HEK293 (cell line): ENCODE results near the gene SLC35E1.

Experiments used
- CTCF ChIP-seq: fragments of 450-650 bp; formaldehyde crosslinking; IDR thresholded peaks from 2 replicates; pipeline ENCODE4 v1.5.1; 2016; ENCODE audit warnings: missing biosample characterization, missing genetic modification characterization
- YY1 ChIP-seq: fragments of 450-650 bp; formaldehyde crosslinking; IDR thresholded peaks from 2 replicates; pipeline ENCODE4 v1.5.1; 2018; ENCODE audit warnings: missing biosample characterization, missing genetic modification characterization
- ZNF174 ChIP-seq: fragments of 450-650 bp; formaldehyde crosslinking; IDR thresholded peaks from 2 replicates; pipeline ENCODE4 v1.5.0; 2017; ENCODE audit warnings: missing biosample characterization, mild to moderate bottlenecking, missing genetic modification characterization
- ZNF596 ChIP-seq: fragments of 450-650 bp; IDR thresholded peaks from 2 replicates; pipeline ENCODE4 v1.5.0; 2018; ENCODE audit warnings: missing biosample characterization, mild to moderate bottlenecking, missing genetic modification characterization, moderate library complexity
- TF ChIP-seq, protein P1 (sequence below): fragments of 450-650 bp; formaldehyde crosslinking; IDR thresholded peaks from 2 replicates; pipeline ENCODE4 v1.5.1; 2016; ENCODE audit warnings: missing biosample characterization, missing genetic modification characterization

DNA sequence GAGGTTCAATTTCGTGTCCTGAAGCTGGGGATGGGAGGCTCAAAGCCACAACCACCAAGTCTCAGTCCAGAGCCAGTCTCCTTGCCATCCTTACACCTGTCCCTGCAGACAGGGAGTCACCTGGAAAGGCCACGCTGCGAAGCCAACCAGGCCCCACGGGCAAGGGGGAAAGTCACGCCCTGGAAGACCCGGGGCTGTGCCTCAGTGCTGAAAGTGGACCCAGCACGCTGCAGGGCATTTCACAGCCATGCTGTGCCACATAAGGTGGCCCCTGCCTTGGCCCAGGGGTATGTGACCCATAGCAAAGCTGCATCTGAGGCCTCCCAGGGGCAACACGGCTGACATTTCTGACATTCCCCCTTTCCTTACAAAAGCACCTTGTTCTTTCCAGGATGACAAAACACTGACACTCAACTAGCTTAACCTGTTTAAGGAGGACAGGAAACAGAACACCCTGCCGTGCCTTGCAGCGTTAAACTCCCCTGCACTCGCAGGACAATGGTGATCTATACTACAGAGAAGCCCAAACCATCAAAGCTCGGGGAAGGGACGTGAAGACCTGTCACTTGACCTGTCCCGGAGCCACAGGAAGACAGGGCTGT, 44.8 kb downstream of the SLC35E1 start:
- no peak for TF ChIP-seq ZNF596
- TF ChIP-seq ZNF174, result no peak
- TF ChIP-seq, protein P1, sequence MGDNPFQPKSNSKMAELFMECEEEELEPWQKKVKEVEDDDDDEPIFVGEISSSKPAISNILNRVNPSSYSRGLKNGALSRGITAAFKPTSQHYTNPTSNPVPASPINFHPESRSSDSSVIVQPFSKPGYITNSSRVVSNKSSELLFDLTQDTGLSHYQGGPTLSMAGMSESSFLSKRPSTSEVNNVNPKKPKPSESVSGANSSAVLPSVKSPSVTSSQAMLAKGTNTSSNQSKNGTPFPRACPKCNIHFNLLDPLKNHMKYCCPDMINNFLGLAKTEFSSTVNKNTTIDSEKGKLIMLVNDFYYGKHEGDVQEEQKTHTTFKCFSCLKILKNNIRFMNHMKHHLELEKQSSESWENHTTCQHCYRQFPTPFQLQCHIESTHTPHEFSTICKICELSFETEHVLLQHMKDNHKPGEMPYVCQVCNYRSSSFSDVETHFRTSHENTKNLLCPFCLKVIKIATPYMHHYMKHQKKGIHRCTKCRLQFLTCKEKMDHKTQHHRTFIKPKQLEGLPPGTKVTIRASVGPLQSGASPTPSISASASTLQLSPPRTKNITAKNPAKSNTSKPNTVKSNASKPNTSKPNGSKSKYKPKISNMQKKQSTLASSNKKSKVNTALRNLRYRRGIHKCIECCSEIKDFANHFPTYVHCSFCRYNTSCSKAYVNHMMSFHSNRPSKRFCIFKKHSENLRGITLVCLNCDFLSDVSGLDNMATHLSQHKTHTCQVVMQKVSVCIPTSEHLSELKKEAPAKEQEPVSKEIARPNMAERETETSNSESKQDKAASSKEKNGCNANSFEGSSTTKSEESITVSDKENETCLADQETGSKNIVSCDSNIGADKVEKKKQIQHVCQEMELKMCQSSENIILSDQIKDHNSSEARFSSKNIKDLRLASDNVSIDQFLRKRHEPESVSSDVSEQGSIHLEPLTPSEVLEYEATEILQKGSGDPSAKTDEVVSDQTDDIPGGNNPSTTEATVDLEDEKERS (tag by site-specific recombination), result no peak
- no peak for TF ChIP-seq CTCF (tag by site-specific recombination)
- TF ChIP-seq YY1, result no peak
